ENCODE data around the gene MYBBP1A. TPM values are rescaled to one million over a fixed set of nuclear protein-coding genes. Genes with fewer than 3 reads are reported as not detected.

MYBBP1A gene
- total RNA-seq, 1 donor from 2014 or later, result 28.5 TPM

DNA sequence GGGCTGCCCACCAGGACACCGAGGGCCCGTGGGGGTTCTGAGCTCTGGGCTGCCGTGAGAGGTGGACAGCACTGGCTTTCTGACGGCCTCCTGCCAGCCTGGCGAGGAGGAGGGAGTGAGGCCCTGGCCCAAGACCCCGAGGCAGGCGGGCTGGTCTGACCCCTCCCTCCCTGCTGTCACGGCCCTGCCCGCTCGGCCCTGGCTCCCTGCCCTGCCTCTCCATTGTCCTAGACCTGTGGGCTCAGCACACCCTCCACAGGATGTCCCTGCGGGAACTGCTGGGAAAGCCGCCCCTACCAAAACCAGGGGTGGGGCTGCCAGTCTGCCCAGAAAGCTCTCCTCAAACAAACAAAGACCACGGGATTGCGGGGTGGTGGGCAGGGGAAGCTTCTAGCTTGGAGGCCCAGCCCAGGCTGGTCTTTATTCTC, 35.8 kb downstream of the MYBBP1A start:
- DNase-seq, result no peak

DNA sequence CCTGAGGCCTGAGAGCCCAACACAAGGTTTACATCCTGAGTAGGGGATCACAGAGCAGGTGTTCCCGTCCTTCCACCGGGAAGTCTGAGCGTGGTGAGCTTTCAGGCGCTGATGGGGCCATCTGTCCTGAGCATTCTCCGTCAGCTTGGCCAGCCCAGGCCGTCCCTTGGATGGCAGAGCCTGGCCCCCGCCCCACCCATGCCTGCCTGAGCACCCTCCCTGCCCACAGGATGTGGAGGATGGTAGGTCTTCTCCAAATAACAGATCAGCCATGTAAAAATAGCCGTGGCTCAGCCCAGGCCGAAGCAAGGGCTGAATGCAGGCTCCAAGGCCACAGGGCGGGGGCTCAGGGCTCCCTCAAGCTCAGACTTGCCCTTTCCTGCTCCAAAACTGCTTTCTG, 36.3 kb downstream of the MYBBP1A start:
- DNase-seq, result no peak

DNA sequence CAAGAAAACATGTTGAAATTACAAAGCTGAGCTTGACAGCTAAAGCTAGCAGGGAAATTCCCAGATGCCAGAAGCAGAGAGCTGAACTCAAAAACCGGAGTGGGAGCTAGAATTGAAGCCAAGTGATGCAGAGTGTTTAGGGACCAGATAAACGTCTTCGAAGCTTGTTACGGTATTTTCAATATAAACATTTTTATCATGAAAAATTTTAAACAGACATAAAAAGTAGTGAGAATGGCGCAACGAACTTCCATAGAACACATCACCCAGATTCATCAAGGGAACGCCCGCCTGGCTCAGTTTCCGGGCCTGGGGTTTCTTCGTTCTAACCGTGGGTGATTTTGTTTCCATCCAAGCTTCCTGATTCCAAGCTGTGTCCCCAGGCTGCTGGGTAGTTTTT, 38.4 kb downstream of the MYBBP1A start:
- no peak for DNase-seq

DNA sequence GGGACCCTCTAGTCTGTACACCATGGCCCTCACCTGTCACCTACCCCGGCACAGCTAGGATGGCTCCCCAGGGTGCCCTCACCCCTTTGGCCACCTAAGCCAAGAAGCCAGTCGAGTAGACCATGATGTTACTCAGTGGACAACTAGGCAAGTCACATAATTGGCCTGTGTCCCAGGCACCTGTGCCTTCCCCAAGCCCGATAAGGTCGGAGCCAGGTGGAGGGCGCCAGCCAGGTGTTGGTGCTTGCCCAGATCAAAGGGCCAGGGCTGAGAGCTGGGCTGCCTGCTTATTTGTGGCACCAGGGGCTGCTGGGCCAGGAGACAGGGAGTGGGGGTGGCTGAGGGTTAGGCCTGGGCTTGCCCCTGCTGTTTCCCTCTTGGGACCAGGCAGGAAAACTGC, 39.7 kb downstream of the MYBBP1A start:
- DNase-seq, result no peak

- no peak for DNase-seq
Observed at GRCh38 chr17:4514779-4515178, 40.4 kb downstream of the MYBBP1A start.

DNA sequence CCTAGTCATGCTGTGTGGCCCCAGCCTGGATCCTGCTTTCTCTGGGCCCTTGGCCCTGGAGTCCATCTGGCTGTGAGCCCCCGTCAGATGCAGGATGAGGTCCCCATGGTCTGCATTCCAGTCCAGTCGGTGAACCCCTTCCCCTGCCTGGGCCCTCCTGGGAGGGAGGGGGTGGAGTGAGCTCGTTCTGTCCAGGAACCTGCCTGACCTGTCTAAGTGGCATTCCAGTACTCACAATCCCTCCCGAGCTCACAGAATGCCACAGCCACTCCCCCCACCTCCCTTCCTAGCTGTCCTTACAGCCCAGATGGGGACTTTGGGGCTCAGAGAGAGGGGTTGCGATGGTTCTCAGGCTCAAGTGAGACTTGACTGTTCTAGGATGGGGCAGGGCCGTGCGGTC, 41.0 kb downstream of the MYBBP1A start:
- no peak for DNase-seq

DNA sequence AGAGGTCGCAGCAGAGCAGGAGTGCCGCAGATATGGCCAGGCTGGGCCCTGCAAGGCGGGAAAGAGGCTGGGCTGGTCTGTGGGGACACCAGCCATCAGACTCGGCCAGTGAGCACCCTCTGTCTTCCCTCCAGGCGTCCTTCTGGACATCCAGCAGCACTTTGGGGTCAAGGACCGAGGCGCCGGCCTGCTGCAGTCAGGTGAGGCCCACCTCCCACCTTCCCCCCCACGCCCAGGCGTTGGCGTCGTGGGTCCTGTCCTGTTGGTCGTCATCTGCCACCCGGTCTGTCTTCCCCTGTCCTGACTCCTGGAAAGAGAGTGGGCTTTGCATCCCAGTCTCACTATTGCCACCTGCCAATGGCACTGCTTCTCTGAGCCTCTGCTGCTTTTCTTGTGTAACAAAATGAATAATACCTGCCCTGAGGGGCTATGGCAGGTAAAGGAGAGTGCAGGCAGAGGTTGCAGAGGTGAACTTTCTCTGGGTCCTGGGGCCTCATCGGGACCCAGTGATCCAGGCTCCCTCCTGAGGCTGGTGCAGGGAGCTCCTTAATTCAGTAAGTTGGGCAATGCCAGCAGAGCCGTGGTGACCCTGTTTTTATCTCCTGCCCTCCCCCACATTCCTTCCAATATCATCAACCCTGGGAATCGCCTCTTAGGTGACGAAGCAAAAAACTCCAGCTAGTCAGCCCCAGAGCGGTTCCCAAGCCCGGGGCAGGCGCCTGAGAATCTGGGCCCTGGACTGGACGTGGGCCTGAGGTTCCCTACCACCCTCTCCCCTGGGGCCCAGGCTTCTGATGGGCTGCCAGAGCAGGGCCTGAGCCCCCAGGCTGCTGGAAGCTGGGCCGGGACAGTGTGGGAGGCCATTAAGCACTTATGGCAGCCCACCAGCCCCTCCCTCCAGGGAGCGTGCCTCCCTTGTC, 41.8 kb downstream of the MYBBP1A start:
- no peak for DNase-seq

GRCh38 chr17:4512156-4513112, 42.8 kb downstream of the MYBBP1A start:
- DNase-seq, result no peak

DNA sequence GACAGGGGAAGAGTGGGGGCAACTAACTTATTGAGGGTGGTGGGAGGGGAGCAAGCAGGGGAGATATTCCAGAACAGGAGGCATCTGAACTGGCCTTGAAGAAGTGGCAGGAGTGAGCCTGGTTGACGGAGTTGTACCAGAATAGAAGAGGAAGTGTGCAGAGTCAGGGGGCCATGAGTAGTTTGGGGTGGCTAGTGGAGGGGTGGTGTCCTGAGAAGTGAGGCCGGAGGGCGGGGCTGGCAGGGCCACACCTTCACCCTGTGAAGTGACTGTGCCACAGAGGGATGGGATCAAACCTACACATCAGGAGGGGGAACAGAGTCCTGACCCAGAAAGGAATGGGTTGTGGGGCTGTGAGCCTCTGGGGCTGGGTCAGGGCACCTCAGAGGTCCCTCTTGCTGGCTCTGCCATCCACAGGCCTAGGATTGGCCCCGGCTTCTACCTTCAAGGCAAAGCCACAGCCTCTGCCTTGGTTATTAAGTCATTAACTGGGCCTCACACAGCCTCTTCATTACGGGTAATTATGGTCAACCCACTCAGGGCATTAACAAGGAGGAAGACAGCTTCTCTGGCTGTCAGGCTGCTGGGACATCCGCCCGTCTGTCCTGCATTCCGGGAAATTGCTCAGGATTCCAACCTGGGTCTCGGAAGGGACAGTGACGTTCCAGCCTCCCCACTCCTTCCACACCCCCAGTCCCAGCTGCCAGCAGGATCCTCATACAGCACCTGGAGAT, 43.8 kb downstream of the MYBBP1A start:
- DNase-seq, result no peak

GRCh38 chr17:4510618-4510941, 44.6 kb downstream of the MYBBP1A start:
- DNase-seq, result peak; percentile 17

- peak; percentile 34 for DNase-seq
Observed at GRCh38 chr17:4509923-4510617, 45.1 kb downstream of the MYBBP1A start.

- peak; percentile 33 for DNase-seq
Observed at GRCh38 chr17:4509401-4509800, 45.8 kb downstream of the MYBBP1A start.

GRCh38 chr17:4508207-4508606, 47.0 kb downstream of the MYBBP1A start:
- no peak for DNase-seq

DNA sequence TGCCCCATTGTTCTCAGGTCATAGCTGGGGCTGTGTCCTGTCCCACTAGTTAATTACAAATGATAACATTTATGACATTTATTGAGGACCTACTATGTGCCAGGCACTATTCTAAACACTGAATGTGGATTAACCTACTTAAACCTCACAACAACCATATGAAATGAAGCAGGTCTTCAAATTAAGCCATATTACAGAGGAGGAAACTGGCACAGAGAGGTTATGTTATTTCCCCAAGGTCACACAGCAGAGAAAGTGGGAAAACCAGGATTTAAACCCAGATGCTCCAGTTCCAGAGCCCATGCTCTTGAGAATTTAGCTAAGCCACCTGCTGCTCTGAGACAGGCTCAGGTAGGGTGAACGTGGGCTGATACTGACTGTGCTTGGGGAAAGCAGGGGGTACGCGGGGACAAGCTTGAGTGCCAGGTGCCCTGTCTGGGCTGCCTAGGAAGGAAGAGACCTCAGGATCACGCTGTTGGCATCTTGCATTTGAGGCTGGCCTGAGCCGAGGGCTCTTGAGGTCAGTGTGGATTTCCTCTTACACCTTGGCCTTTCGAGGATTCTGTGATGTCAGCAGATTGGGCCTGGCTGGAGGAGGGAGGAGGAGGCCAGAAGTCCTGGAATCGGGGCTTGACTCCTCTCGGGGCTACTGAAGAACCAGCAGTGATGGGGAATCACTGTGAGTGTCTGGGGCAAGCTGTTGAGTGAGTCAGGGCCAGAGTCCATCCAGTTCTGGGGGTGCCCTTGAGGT, 47.6 kb downstream of the MYBBP1A start:
- no peak for DNase-seq

DNA sequence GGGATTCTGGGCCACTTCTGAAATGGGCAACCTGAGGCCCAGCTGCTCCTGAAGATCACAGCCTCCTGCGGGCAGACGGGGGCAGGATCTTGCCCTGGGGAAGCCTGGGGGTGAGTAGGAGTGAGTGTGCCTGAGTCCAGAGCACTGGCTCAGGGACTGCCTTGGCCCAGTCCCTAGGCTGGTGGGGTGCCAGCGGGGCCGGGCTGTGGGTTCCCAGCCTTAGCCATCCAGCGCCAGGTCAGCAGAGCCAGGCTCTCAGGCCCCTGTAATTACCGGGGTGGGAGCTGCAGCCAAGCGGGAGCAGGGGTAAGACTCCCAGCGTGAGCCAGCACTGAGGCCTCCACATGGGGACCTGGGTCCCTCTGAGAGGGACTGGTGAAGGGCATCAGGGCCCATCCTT, 48.3 kb downstream of the MYBBP1A start:
- no peak for DNase-seq

- no peak for DNase-seq
Observed at GRCh38 chr17:4506175-4506813, 48.9 kb downstream of the MYBBP1A start.

- no peak for DNase-seq
Observed at GRCh38 chr17:4505187-4505586, 50.0 kb downstream of the MYBBP1A start.

GRCh38 chr17:4504188-4504587, 51.0 kb downstream of the MYBBP1A start:
- no peak for DNase-seq

GRCh38 chr17:4503283-4504025, 51.7 kb downstream of the MYBBP1A start:
- DNase-seq, result no peak

All from occipital lobe (tissue), 2 donors.